HL-60 (cell line): ENCODE measurements around the gene LSAMP.

ENCODE experiments used
- DNase-seq, 2 experiments: peaks; one replicate each; pipeline ENCODE4 v3.0.0-alpha.2; 2010 to 2020; ENCODE audit warnings: low read depth in 1 of 2, low spot score in 1 of 2
- H3K27ac ChIP-seq: fragments of 250-450 bp; sonication (Bioruptor Pico); replicated peaks from 2 replicates; pipeline ENCODE4 v1.5.1; 2020; ENCODE audit warnings: mild to moderate bottlenecking, moderate library complexity
- H3K27me3 ChIP-seq: fragments of 250-450 bp; sonication (Bioruptor Pico); 2 replicates; pipeline ENCODE4 v1.5.1; 2021; ENCODE audit warnings: mild to moderate bottlenecking, moderate library complexity; ENCODE audit not compliant: insufficient read depth, poor library complexity, severe bottlenecking
- H3K4me3 ChIP-seq: replicated peaks from 2 replicates; pipeline ENCODE4 v1.5.1; 2011; ENCODE audit warnings: mild to moderate bottlenecking, control low read depth, low read length; ENCODE audit not compliant: insufficient read depth
- GABPA ChIP-seq: IDR thresholded peaks from 2 replicates; pipeline ENCODE4 v1.6.1; 2012; ENCODE audit warnings: low read depth
- POLR2AphosphoS5 ChIP-seq: IDR thresholded peaks from 2 replicates; pipeline ENCODE4 v1.6.1; 2012; ENCODE audit warnings: low read depth
- SPI1 ChIP-seq: IDR thresholded peaks from 2 replicates; pipeline ENCODE4 v1.6.1; 2012; ENCODE audit warnings: low read depth, mild to moderate bottlenecking, borderline replicate concordance
- TF ChIP-seq, protein P1 (sequence below): IDR thresholded peaks from one replicate; pipeline ENCODE4 v1.5.1; 2011; ENCODE audit warnings: low read length, control low read depth, inconsistent platforms; ENCODE audit not compliant: insufficient read depth
- TF ChIP-seq, protein P2 (sequence below): IDR thresholded peaks from 2 replicates; pipeline ENCODE4 v1.6.1; 2012; ENCODE audit warnings: low read depth; ENCODE audit not compliant: insufficient replicate concordance

The LSAMP gene

DNA sequence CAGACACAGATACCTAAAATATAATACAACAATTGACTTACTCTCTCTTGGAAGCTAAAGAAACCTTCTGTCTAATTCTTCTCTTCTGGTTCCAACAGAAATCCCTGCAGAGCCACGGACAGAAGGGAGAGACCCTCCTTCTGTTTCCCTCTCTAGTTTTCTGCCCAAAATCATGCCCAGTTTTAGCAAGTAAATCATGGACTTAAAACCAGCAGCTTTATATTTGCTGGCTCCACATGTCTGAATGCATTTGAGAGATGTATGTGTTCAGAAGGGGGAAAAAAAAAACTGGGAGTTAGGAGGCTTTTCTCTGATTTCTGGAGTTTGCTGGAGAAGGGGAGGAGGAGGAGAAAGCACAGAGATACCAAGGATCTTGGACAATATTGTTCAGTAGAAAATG, 147.1 kb downstream of the LSAMP start:
- DNase-seq = no peak
- TF ChIP-seq, protein P1, sequence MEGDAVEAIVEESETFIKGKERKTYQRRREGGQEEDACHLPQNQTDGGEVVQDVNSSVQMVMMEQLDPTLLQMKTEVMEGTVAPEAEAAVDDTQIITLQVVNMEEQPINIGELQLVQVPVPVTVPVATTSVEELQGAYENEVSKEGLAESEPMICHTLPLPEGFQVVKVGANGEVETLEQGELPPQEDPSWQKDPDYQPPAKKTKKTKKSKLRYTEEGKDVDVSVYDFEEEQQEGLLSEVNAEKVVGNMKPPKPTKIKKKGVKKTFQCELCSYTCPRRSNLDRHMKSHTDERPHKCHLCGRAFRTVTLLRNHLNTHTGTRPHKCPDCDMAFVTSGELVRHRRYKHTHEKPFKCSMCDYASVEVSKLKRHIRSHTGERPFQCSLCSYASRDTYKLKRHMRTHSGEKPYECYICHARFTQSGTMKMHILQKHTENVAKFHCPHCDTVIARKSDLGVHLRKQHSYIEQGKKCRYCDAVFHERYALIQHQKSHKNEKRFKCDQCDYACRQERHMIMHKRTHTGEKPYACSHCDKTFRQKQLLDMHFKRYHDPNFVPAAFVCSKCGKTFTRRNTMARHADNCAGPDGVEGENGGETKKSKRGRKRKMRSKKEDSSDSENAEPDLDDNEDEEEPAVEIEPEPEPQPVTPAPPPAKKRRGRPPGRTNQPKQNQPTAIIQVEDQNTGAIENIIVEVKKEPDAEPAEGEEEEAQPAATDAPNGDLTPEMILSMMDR = no peak
- TF ChIP-seq, protein P2, sequence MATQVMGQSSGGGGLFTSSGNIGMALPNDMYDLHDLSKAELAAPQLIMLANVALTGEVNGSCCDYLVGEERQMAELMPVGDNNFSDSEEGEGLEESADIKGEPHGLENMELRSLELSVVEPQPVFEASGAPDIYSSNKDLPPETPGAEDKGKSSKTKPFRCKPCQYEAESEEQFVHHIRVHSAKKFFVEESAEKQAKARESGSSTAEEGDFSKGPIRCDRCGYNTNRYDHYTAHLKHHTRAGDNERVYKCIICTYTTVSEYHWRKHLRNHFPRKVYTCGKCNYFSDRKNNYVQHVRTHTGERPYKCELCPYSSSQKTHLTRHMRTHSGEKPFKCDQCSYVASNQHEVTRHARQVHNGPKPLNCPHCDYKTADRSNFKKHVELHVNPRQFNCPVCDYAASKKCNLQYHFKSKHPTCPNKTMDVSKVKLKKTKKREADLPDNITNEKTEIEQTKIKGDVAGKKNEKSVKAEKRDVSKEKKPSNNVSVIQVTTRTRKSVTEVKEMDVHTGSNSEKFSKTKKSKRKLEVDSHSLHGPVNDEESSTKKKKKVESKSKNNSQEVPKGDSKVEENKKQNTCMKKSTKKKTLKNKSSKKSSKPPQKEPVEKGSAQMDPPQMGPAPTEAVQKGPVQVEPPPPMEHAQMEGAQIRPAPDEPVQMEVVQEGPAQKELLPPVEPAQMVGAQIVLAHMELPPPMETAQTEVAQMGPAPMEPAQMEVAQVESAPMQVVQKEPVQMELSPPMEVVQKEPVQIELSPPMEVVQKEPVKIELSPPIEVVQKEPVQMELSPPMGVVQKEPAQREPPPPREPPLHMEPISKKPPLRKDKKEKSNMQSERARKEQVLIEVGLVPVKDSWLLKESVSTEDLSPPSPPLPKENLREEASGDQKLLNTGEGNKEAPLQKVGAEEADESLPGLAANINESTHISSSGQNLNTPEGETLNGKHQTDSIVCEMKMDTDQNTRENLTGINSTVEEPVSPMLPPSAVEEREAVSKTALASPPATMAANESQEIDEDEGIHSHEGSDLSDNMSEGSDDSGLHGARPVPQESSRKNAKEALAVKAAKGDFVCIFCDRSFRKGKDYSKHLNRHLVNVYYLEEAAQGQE = no peak
- TF ChIP-seq POLR2AphosphoS5 = no peak
- no peak for TF ChIP-seq GABPA
- TF ChIP-seq SPI1 = no peak
- Histone ChIP-seq H3K27ac (no peak overlapping the region), H3K4me3 (no peak overlapping the region), H3K27me3 (no peaks in the 10 kb centered on the region)

DNA sequence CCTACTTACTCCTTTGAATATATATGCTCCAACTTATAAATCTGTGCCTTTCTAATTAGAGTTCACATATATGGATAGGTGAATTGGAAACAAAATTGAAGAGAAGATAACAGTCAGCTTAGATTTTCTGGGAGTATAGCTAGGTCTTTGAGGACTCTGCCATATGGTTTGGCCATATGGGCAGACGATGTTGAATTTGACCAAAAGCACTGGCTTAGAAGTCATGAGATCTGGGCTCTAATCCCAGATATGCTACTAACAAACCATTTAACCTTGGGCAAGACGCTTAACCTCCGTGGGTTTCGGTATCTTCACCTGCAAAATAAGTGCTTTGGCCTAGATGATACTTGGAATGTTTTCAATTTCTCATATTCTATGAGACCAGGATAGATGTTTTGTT, 154.1 kb downstream of the LSAMP start:
- Histone ChIP-seq H3K27me3 (no peaks in the 10 kb centered on the region), H3K27ac (no peak overlapping the region), H3K4me3 (no peak overlapping the region)
- TF ChIP-seq, protein P2 = no peak
- no peak for TF ChIP-seq SPI1
- DNase-seq = no peak

DNA sequence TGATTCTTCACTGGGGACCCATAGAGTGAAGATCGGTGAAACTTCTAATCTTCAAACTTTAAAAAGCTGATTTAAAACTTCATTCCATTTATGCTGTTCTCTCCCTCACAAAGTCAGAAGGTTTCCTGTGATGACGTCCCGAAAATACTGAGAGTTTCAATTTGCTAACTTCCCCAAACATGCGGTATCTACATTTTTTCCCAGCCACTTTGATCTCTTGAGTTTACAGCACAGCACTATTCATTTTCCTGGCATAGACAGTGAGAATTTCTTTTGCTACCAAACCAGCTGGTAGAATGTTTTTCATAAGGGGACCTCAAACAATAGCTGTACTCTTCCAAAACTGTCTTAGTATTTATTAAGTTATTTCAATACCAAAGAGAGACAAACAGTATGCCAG, 156.8 kb downstream of the LSAMP start:
- H3K27me3 ChIP-seq = no peaks in the 10 kb centered on the region
- H3K27ac ChIP-seq = no peak overlapping the region
- DNase-seq = no peak
- TF ChIP-seq SPI1 (no peak), GABPA (no peak), POLR2AphosphoS5 (no peak)
- TF ChIP-seq, protein P1 = no peak
- TF ChIP-seq, protein P2 = no peak
- H3K4me3 ChIP-seq = no peak overlapping the region

DNA sequence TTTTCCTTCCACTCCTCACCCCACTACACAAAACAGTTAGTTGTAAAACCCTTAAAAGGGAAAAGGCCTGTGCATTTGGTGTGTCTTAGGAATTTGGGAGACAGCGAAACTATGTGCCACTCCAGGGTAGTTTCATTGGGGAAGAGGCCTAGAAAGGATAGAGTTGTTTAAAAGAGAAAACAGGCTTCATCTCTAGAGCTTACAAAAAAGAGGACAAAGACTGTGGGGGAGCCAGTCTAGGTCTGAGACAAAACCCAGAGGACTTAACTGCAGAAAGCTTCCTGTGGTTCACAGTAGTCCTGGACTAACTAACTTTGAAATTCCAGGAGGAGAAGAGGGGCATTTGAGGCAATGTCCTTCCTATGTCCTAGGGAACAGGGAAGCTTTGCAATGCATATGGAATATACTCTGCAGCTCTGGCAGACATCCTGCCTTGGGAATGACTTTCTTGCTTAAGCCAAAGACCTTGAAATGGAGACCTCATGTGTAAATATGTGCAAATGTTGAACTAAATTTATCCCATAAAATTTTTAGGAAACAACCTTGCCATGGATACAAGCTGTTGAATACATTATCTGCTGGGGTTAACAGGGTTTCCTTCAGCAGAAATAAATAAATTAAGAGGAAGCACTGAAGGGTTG, 159.4 kb downstream of the LSAMP start:
- no peaks in the 10 kb centered on the region for H3K27me3 ChIP-seq
- H3K4me3 ChIP-seq = no peak overlapping the region
- TF ChIP-seq GABPA (no peak), SPI1 (no peak), POLR2AphosphoS5 (no peak)
- TF ChIP-seq, protein P2 = no peak
- TF ChIP-seq, protein P1 = no peak
- no peak overlapping the region for H3K27ac ChIP-seq
- no peak for DNase-seq
